Right renal cortex interstitium (tissue), 3 donors: ENCODE data around the gene ACSS1. TPM values are rescaled to one million over a fixed set of nuclear protein-coding genes. Genes with fewer than 3 reads are reported as not detected.

Source experiments
- DNase-seq, 3 donors: peaks; one replicate each; pipeline ENCODE4 v3.0.0-alpha.2; 2013; ENCODE audit warnings: low read depth in 3 of 3, low spot score in 2 of 3
- polyA plus RNA-seq, 3 donors: library from polyadenylated mRNA; unstranded; fragments of 120-200 nt; gene quantifications; one replicate each; pipeline ENCODE4 v1.2.1, GENCODE V29; 2013; ENCODE audit not compliant: insufficient read length in 3 of 3

ACSS1 gene
- polyA plus RNA-seq, 3 donors = 29.2 to 35.3 (median 29.6) TPM

- DNase-seq = peak in 1 of 3 donors; percentile 36
Measured at GRCh38 chr20:25033265-25033923, 24.5 kb downstream of the ACSS1 start.

GRCh38 chr20:25032478-25033264 is 25.3 kb downstream of the ACSS1 start:
- DNase-seq = no peak

DNA sequence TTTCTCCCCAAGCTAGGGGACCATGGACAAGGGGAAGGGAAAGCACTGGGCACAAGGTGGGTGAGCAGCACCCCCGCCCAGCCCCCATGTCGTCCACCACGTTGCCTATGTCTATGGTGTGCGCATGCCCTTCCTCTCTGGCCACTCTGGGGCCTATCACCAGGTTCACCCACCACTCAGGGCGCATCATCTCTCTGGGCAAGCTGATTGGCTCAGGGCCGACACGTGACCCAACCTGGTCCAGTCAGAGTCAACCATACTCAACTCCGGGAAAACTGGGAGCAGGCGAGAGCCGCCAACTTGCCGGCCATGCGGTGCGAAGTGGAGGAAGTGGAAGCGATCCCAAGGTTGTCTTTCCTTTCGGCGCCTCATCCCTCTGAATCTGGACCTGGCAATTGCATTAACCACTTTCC is 25.9 kb downstream of the ACSS1 start:
- DNase-seq = no peak

GRCh38 chr20:25031241-25031640 is 26.7 kb downstream of the ACSS1 start:
- DNase-seq = no peak

- no peak for DNase-seq
Measured at GRCh38 chr20:25030649-25031207, 27.2 kb downstream of the ACSS1 start.

- no peak for DNase-seq
Measured at GRCh38 chr20:25030007-25030648, 27.8 kb downstream of the ACSS1 start.

DNA sequence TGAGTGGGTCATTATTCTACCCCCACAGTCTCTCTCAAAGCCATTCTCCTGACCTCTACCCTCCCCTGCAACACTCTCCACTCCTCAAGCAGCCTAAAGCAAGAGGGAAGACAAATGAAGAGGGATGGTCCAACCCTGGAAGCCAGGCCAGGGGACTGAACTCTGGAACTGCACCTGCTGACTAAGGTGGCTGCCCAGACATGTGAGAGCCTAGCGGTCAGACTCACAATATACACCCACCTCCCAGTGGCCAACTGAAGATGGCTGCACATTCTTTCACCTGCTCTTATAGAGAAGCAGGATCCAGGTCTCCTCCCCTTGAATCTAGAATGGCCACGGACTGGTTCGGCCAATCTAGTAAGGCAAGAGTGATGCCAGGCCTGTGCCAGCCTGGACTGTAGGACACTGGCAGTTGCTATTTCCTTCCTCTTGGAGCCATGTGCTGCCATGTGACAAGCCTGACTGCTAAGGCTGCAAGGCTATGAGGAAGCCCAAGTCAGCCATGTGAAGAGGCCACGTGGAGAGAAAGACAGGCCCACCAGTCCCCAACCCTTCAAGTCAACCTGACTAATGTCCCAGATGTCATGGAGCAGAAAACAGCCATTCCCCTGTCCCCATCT is 31.8 kb downstream of the ACSS1 start:
- DNase-seq = no peak

GRCh38 chr20:25025091-25025861 is 32.7 kb downstream of the ACSS1 start:
- no peak for DNase-seq

DNA sequence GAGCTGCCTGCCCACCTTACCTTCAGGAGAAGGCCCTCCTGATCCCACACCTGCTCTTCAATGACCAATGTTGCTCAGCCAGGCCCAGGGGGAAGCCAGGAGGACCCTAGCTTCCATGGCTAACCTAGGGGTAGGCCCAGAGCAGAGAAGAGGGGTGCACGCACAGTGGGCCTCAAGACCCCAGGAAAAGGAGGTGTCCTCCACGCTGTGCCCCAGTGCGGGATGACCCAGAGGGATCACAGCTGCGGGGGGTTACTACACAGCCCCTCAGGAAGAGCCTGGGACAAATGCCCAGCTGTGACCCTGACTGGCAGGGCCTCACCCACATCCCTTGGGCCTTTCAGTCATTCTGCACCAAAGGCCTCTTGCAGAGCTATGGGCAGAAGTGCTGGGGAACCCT is 33.8 kb downstream of the ACSS1 start:
- DNase-seq = no peak

DNA sequence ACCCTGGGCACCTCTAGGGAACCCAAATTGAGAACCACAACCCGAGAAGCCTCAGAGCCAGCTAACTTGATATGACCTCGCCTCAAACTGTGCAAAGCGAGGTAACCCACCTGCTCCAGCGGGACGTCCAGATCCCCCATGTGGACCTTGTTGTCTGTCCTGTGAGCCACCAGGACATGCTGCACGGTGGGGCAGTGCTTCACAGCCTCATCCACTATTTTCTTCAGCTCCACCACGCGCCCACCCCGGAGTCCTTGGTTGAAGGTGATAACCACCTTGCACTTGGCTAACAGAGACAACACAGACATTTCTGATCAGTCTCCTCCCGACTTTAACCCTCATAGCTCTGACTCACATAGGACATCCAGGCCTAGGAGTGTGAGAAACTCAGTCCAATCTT is 34.6 kb downstream of the ACSS1 start:
- DNase-seq = no peak

- no peak for DNase-seq
Measured at GRCh38 chr20:25022680-25023079, 35.3 kb downstream of the ACSS1 start.

DNA sequence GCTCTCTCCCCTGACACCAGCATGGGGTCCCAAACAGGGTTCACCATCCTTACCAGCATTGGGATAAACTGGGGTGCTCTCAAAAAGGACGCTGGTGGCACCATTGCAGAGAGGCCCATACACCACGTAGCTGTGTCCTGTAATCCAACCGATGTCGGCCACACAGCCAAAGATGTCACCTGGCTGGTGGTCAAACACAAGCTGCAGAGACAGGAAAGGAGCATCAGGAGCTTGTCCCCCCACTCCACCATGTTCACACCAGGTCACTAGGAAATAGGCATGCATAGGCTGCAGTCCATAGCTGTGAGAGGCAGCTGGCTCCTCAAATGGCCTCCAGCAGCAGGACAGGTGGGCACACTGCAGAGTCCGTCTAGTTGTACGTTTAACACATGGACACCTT is 36.6 kb downstream of the ACSS1 start:
- DNase-seq = no peak

DNA sequence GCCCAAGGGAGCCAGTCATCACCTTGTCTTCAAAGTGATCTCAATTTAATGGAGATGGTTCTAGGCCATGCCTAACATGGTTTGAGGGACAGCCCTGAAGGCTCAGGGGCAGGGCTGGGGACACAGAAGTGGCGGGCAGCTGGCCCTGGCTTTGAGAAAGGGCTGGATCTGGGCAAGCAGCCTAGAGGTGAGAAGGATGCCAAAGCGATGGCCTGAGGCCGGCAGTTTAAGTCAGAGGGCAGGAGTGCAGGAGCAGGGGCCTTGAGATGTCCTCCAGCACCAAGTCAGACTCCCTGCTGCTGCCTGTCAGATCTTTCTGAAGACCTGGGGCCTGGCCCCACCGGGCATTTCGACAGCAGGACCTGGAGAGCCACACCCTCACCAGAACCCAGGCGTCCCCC is 37.0 kb downstream of the ACSS1 start:
- DNase-seq = no peak

GRCh38 chr20:25020345-25020744 is 37.6 kb downstream of the ACSS1 start:
- no peak for DNase-seq

DNA sequence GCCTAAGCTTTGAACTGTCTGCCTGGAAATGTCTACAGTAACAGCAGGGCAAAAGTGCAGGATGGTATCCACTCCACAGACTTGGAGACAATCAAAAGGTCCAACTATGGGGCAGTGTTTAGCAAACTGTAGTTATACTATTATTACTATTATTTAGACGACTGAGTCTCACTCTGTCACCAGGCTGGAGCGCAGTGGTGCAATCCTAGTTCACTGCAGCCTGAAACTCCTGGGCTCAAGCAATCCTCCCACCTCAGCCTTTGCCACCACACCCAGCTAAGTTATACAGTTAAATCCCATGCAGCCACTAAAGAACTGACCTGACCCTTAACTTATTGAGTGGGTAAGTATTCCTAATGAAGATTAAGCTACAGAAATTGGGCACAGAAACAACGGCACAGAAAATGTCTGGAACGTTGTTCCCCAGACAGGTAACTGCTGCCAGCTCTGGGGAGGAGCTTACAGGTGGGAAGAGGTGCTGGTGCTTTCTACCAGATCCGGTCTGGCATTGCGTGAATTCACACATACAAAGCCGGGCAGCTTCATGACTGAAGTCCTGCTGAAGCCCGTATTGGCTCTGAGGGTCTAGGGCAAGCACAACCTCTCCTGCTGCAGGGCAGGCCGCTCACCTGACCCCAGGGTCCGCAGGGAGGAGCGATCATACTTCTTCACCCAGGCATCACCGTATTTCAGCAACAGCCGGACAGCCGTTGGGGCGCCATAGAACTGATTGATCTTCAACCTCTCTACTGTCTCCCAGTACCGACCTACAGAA is 38.4 kb downstream of the ACSS1 start:
- no peak for DNase-seq

- no peak for DNase-seq
Measured at GRCh38 chr20:25018841-25019240, 39.1 kb downstream of the ACSS1 start.

- no peak for DNase-seq
Measured at GRCh38 chr20:25018425-25018824, 39.5 kb downstream of the ACSS1 start.

- DNase-seq = no peak
Measured at GRCh38 chr20:25017257-25017803, 40.6 kb downstream of the ACSS1 start.

DNA sequence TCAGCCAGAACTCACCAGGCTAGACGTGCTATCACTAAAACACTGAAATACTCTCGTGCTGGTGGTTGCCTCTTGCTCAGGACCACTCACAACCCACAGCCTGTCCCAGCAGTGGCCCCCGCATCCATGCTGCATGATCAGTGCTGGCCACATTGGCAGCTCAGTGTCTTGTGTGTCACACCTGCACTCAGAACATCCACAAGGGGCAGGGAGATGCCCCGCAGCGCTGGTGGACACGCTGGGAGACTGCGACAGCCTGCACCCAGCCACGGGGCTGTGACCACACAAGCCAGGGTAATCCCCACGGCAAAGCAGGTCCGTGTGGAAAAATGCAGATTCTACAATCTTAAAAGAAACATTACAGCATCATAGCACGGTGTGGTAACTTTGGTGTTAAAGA is 41.5 kb downstream of the ACSS1 start:
- DNase-seq = no peak
